Measurements from ENCODE around the gene ZNF598. TPM values are rescaled to one million over a fixed set of nuclear protein-coding genes. Genes with fewer than 3 reads are reported as not detected.
"Not testable (repeated sequence)": the region's sequence is repeated elsewhere in the genome, so short reads cannot be mapped to it uniquely, and the experiment has no call there.

ZNF598 gene
- polyA plus RNA-seq, 4 donors = 13.8 to 30.8 (median 26.6) TPM

DNA sequence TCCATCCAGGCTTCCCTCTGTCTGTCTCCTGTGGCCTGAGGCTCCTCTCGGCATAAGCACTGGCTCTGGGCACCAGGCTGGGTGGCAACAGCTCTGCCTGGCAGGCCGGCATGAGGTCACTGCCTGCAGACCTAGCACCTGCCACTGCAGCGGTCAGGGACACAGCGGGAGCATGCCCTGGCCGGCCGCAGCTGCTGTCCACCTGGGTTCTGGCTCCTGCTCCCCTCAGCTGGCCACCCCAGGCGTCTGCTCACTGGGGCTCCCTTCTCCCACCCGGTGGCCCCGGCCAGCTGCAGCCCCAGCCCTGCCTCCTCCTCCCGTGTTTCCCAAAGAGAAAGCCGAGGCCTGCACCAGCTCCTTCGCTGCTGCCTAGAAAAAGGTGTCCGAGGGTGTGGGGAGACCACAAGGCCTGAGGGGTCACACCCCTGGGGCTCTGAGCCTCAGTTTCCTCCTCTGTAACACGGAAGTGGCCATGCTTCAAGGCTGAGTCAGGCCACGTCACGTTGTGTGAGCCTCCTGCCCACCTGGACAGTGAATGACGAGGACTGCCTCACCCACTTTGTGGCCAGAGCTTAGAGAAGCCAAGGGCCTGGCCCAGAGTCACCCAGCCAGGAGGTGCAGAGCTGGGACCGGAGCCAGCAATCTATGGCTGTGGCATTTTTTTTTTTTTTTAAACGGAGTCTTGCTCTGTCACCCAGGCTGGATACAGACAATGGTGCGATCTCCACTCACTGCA, 31.3 kb upstream of the ZNF598 start:
- DNase-seq (ENCODE audit: low read depth in 4 of 4, low spot score in 2 of 4) = no peak

DNA sequence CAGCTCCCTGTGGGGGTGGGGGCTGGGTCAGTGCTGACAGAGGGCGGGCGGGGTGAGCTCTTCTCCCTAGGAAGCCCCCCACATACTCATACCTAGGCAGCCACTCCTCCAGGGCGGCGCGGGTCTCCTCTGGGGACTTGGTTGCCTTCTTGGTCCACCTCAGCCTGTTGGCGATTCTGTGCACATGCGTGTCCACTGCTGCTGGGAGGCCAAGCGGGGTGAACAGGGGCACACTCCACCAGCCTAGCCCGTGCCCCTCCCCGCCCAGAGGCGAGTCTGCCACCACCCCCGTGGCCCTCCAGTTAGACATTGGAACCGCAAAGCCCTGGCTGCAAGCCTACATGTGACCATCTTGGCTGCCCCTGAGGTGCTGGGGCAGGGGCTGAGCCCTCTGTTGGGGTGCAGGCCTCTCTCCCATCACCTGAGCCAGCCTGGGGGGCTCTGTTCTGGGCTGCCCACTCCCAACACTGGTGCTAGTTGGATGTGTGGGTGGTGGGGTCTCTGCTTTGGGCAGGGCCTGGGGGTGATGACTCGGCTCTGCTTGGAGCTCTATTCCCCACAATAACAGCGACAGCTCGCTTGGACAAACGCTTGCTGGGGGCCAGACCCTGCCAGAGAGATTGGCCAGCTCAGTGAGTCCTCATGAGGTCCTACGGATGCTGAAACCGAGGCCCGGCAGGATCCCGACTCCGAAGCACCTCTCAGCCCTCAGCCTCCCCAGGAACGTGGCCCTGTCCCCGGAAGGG, 30.6 kb upstream of the ZNF598 start:
- no peak for DNase-seq (ENCODE audit: low read depth in 4 of 4, low spot score in 2 of 4)

DNA sequence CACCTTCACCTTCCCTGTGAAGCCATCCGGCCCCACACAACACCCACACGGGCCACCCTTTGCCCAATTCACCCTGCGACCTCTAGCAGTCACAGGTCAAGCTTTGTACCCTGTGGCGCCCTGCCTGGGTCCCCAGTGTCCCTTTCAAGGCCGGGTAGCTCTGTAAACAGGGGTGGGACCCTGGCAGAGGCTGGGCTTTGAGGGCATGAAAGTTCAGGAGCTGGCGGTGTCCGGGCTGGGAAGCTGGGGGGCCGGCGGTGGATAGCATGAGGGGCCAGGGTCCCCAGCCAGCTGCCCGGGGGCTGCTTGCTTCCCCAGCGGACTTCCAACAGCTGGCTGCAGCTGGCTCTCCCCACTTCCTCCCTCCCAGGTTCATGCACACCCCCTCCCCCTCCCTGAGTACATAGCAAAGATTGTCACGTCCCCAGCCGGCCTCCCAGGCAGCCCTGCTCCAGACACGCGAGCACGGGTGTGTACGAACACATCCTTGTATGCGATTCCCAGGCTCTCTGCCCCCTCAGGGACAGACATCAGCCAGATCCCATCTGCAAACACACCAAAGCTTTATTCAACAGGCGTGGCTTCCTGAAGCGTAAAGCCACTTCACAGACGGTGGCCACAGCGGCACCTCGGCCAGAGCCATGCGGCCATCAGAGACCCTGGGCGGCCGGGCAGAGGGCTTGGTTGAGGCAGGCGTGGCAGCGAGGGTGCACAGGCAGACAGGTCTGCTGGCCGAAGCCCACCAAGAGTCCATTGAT, 29.8 kb upstream of the ZNF598 start:
- no peak for DNase-seq (ENCODE audit: low read depth in 4 of 4, low spot score in 2 of 4)

DNA sequence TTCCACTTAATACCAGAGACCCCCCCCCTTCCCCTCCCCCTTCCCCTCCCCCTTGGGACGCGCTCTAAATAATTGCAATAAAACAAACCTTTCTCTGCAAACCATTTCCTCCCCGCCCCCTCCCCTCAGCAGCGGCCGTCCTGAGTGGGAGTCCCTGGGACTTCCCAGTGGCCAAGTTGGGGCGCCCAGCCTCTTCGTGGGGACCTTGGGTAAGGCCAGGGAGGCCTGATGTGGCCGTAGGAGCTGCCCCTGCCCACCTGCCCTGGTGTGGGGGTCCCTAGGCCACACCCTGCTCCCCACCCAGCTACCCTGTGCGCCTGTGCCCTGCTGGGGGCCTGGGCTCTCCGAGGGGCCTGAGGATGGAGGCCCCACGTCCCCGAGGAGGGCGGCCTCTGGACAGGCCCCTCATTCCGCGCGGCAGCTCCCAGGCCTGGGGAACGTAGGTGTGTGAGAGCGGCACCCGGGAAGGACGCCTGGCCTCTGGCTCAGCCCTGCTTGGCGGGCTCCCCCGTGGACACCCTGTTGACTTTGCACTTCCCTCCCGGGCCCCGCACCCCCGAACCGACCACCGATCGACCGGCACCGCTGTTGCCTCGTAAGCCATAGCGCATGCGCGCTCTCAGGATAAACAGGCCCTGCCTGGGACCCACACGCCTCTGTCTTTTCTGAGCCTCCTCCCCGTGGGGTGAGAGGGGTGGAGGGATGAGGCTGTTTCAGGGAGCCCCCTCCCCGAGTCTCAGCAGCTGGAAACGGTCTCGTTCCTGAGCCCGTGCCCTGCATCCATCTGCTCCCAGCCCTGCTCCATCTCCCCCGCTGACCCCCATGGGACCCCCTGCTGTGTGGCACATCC, 29.0 kb upstream of the ZNF598 start:
- DNase-seq (ENCODE audit: low read depth in 4 of 4, low spot score in 2 of 4) = no peak

DNA sequence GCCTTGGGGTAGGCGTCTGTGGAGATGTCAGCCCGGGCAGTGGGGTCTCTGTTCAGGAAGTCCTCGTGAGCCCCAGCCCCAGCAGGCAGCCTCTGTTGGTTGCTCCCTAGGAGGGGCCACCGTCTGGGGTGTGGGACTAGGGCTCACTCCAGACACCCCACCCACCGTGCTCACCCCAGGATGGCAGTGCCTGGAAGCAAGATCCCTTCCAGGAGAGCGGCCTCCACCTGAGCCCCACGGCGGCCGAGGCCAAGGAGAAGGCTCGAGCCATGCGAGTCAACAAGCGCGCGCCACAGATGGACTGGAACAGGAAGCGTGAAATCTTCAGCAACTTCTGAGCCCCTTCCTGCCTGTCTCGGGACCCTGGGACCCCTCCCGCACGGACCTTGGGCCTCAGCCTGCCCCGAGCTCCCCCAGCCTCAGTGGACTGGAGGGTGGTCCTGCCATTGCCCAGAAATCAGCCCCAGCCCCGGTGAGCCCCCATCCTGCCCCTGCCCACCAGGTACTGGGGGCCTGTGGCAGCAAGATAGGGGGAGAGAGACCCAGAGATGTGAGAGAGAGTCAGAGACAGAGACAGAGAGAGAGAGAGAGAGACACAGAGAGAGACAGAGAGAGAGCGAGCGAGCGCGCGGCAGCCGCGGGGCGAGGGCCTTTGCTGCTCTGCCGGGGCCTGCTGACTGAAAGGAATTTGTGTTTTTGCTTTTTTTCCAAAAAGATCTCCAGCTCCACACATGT, 28.2 kb upstream of the ZNF598 start:
- no peak for DNase-seq (ENCODE audit: low read depth in 4 of 4, low spot score in 2 of 4)

DNA sequence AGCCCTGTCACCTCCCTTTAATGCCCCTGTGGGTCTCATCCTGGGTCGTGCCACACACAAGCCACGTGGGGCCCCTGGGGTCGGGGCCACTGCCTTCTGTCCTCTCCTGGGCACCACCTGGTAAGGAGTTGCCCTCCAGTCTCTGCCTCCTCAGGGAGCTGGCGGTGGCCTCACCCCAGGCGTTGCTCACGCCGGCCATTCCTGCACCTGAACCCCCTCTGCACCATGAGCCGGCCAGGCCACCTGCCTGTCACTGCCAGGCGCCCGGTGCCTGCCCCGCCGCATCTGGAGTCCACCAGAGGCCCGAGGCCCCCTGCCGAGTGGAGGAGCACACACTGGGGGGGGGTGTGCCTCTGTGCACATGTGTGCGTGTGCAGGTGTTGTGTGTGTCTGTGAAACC, 27.5 kb upstream of the ZNF598 start:
- no peak for DNase-seq (ENCODE audit: low read depth in 4 of 4, low spot score in 2 of 4)

DNA sequence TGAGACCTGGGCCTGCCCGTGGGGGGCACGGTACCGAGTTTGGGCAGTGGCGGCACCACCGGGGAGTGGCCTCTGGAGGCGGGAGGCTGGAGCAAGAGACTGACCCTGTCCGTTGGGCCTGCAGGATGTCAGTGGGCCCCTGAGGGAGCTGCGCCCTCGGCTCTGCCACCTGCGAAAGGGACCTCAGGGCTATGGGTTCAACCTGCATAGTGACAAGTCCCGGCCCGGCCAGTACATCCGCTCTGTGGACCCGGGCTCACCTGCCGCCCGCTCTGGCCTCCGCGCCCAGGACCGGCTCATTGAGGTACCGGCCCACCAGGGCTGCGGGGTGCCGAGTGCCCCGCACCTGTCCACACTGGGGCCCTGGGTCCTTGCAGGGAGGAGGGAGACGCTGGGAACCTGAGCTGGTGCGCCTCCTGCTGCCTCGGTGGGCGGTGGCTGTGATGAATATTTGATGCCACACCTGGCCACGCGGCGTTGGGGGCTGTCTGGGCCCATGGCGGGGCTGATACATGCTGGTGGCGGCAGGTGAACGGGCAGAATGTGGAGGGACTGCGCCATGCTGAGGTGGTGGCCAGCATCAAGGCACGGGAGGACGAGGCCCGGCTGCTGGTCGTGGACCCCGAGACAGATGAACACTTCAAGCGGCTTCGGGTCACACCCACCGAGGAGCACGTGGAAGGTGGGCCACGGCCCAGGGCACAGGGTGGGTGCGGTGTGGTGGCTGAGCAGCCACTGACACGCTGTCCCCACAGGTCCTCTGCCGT, 26.8 kb upstream of the ZNF598 start:
- DNase-seq (ENCODE audit: low read depth in 4 of 4, low spot score in 2 of 4) = no peak

DNA sequence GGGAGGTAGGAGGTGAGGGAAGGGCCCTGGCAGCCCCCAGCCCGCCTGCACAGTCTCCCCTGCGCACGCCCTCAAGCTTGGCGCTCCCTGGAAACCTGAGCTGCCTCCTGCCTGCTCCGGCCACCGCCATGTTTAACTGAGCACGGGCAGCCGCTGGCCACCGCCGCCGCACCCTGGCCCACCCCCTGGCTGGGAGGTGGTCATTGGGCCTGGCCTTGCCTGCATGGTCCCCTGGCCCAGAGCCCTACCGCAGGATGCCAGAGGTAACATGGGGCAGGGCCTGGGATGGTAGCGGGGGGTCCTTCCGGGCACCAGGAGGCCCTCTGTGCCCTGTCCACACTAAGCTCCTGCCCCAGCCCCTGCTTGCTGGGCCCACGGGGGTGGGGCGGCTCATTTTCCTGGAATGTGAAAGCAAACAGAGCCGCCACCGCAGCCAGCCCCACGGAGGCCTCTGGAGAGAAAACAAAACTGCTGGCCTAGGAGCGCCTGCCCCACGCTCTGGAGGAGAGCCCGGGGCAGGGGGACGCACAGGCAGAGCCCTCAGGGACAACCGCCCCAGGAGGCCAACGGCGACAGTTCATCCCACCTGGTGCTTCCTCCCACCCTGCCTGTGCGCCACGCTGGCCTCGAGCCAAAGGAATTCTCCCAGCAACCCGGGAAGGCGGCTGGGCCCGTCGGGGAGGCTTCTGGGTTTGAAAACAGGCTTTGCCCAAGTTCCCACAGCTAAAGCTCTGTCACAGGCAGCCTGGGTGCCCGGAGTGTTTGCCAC, 26.0 kb upstream of the ZNF598 start:
- DNase-seq (ENCODE audit: low read depth in 4 of 4, low spot score in 2 of 4) = no peak

DNA sequence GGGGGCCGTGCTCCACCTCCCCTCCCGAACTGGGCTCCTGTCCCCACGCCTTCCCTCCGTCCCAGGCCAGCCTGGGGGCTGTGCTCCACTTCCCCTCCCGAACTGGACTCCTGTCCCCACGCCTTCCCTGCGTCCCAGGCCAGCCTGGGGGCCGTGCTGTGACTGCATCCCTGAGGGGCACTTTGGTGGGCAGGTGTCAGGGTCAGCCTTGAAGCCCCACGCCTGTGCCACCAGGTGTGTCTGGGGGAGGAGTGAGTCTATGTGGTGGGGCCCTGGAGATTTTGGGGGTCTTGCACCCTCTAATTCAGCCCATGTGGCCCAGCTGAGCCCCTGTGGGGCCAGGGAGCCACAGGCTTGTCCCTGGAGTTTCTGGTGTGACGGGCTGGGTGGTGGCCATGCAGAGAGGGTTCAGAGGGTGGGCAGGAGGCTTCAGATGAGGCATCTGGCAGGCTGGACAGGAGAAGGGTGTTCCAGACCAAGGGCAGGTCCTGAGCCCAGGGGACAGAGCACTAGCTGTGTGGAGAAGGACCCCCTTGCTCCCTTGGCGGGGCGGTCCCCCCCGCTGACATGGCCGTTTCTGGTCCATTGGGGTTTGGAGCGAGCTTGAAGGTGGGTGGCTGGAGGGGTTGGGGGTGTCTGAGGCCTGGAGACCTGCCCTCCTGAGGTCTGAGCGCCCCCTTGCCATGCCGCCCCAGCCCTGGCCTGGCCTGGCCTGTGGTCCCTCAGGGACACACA, 25.2 kb upstream of the ZNF598 start:
- DNase-seq (ENCODE audit: low read depth in 4 of 4, low spot score in 2 of 4) = no peak

DNA sequence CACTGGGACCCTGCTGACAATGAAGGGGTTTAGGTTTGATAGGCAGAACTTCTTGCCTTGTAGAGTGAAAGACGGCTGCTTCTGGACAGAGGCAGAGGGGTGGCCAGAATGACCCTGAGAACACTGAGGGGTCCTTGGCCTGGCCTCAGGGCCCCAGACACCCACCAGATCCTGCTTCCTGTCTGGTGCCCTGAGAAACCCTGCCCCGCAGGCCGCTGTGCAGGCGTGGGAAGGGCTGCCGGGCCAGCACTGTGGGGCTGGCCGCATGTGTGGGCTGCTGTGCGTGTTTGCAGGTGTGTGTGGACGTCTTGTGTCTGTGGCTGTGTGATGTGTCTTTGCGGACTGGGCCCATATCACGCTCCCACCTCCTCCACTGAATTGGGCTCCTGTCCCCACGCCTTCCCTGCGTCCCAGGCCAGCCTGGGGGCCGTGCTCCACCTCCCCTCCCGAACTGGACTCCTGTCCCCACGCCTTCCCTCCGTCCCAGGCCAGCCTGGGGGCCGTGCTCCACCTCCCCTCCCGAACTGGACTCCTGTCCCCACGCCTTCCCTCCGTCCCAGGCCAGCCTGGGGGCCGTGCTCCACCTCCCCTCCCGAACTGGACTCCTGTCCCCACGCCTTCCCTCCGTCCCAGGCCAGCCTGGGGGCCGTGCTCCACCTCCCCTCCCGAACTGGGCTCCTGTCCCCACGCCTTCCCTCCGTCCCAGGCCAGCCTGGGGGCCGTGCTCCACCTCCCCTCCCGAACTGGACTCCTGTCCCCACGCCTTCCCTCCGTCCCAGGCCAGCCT, 24.5 kb upstream of the ZNF598 start:
- not testable (repeated sequence) for DNase-seq (ENCODE audit: low read depth in 4 of 4, low spot score in 2 of 4)

DNA sequence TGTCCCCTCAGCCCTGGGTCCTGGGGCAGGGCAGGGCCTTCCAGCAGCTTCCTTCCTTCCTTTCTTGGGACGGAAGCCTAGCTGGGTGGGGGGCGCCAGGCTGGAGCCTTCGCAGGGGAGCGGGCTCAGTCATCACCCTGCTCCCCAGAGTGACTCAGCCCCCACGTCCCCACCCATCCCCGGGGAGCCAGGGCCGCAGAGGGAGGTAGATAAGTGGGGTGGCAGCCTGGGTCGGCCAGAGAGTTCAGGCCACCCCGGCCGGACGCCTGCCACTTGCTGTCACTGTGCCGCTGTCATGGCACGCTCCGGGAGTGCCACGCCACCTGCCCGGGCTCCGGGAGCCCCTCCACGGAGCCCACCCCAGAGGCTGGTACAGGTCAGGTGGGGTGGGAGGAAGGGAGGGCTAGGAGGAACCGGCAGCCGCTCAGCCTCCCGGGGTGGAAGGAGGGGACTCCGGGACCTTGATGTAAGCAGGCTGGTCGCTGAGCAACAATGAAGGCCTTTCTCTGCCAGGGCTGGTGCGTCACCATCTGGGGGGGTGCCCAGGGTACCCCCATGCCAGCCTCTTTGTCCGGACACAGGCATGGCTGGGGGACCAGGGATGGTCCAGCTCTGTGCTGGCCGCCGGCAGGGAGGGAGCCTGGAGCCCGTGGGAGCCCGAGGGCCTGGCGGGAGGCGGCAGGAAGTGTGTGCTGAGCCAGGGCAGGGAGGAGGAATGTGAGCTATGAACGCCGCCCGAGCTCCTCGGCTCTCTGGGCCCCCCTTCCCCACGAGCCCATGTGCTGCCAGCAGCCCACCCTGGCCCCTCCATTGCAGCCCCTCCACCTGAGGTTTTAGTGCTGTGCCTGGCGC, 23.7 kb upstream of the ZNF598 start:
- no peak for DNase-seq (ENCODE audit: low read depth in 4 of 4, low spot score in 2 of 4)

DNA sequence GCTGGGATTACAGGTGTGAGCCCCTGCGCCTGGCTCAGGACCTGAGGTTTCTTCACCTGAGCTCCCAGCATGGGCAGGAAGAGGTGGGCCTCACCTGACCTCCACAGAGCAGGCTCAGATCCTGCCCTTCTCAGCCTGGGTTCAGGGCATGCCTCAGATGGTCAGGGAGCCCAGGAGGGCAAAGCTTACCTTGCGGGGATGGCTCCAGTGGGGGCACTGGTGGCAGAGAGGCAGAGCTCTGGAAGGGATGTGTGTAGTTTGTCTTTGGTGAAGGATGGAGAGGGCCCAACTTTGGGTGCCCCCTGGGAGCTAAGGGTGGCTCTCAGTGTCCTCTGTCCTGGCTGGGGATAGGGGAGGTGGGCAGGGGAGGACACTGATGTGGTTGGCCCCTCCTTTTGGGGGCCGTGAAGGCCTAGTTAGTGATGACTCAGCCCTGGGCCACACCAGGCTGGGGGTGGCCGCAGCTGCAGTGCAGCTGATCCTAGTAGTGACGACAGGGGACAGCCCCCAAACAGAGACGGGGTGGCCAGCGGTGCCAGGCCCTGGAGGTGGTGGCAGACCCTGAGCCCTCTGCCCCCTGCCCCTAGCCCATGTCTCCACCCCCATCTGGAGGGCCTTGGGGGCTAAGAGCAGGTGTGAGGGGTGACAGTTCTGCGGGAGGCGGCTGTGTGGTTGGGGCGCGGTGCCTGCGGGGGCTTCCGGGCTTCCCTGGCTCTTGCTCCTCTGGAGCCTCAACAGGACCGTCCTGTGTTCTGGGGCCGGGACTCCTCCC, 22.9 kb upstream of the ZNF598 start:
- no peak for DNase-seq (ENCODE audit: low read depth in 4 of 4, low spot score in 2 of 4)

DNA sequence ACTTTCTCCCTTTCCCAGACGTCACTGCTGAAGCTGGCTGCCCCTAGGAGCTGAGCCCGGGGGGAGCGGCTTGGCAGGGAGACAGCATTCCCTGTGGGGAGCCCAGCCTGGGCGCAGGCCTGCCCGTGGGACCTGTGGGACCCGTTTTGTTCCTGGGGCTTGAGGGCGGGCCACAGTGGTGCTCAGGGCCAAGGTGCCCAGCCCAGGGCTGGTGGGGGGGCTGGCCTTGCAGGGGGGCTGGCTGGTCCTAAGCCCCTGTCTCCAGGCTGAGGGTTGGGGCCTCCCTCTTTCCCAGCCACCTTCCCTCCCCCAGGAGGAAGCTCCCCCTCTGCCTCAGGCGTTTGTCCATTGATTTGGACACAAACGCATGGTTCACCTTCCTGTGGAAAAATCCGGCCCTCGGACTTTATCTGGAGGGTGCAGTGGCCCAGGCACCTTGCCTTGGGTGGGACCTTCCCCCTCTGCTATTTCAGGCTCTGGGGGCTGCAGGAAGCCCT, 21.5 kb upstream of the ZNF598 start:
- no peak for DNase-seq (ENCODE audit: low read depth in 4 of 4, low spot score in 2 of 4)

DNA sequence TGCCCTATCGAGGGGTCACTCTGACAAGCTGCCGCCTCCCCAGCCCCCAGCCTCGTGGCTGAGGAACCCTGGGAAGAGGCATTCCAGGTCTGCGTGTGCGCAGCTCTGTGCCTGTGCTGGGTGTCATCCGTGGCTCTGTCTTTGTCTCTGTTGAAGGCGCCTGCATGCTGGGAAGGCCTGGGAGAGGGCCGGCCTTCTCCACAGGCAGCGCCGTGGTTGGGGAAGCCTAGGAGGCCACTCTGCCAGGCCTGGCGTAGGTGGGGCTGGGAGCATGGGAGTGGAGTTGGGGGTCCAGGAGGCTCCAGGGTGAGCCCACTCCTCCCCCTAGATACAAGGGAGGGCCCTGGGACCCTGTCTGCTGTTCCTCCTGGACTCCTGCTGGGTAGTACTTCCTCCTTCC, 20.4 kb upstream of the ZNF598 start:
- DNase-seq (ENCODE audit: low read depth in 4 of 4, low spot score in 2 of 4) = no peak

DNA sequence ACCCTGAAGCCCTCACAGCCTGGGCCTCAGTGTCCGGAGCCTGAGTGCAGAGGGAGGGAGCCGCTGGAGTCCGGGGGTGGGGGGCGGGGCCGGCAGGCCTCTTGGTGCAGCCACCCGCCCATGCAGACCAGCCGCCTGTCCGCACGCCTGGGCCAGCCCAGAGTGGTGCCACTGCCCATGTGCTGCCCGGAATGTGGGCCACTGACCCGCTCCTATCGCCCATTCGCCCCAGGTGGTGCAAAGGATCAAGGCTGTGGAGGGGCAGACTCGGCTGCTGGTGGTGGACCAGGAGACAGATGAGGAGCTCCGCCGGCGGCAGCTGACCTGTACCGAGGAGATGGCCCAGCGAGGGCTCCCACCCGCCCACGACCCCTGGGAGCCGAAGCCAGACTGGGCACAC, 19.7 kb upstream of the ZNF598 start:
- no peak for DNase-seq (ENCODE audit: low read depth in 4 of 4, low spot score in 2 of 4)
